CD14-positive monocyte (primary cell): ENCODE data around the gene BAIAP2L2. TPM values are rescaled to one million over a fixed set of nuclear protein-coding genes. Genes with fewer than 3 reads are reported as not detected.
A peak's percentile ranks its signal among the peaks of the same experiment; 100 is the strongest.
"Not testable (repeated sequence)": the region's sequence is repeated elsewhere in the genome, so short reads cannot be mapped to it uniquely, and the experiment has no call there.

Experiments
- DNase-seq, 3 donors: peaks; one replicate each; pipeline ENCODE4 v3.0.0-alpha.2; 2011 to 2022
- H2AFZ ChIP-seq: 2 replicates; pipeline ENCODE4 v1.6.0; 2012; ENCODE audit warnings: mild to moderate bottlenecking, low read depth, low read length, inconsistent platforms; ENCODE audit not compliant: insufficient read depth, poor library complexity, severe bottlenecking
- H3K27ac ChIP-seq, 2 donors: 1 replicate in 1 of 2; 2 replicates in 1 of 2; pipeline ENCODE4 v1.5.1; 2012 to 2013; ENCODE audit warnings: low read length in 2 of 2, control low read depth in 1 of 2, inconsistent platforms in 1 of 2, low read depth in 1 of 2, mild to moderate bottlenecking in 1 of 2
- H3K27me3 ChIP-seq, 2 donors: one replicate each; pipeline versions ENCODE4 v1.6.0 to v1.6.1; 2011 to 2013; ENCODE audit warnings: low read length in 2 of 2; ENCODE audit not compliant: control insufficient read depth in 2 of 2, insufficient read depth in 2 of 2
- H3K36me3 ChIP-seq, 2 donors: replicated peaks in 1 of 2; 1 replicate in 1 of 2; 2 replicates in 1 of 2; pipeline versions ENCODE4 v1.5.1 to v1.6.1; 2012 to 2013; ENCODE audit warnings: low read length in 2 of 2, control low read depth in 1 of 2, inconsistent platforms in 1 of 2, mild to moderate bottlenecking in 1 of 2; ENCODE audit not compliant: insufficient read depth in 2 of 2, control insufficient read depth in 1 of 2
- H3K4me1 ChIP-seq, 2 donors: 1 replicate in 1 of 2; 2 replicates in 1 of 2; pipeline versions ENCODE4 v1.5.1 to v1.6.1; 2012 to 2013; ENCODE audit warnings: low read length in 2 of 2, control low read depth in 1 of 2, inconsistent platforms in 1 of 2, mild to moderate bottlenecking in 1 of 2, moderate library complexity in 1 of 2; ENCODE audit not compliant: insufficient read depth in 2 of 2, control insufficient read depth in 1 of 2
- H3K4me2 ChIP-seq: replicated peaks from 2 replicates; pipeline ENCODE3; 2012; ENCODE audit warnings: low read length, moderate library complexity, mild to moderate bottlenecking; ENCODE audit not compliant: poor library complexity, severe bottlenecking; ENCODE audit errors: extremely low read depth
- H3K4me3 ChIP-seq, 3 experiments: fragments of 200-600 bp in 1 of 3; sonication (generic) in 1 of 3; replicated peaks in 1 of 3; 1 replicate in 2 of 3; 2 replicates in 1 of 3; pipeline ENCODE4 v1.5.1; 2011 to 2013; ENCODE audit warnings: low read length in 3 of 3, mild to moderate bottlenecking in 3 of 3, control low read depth in 2 of 3, low read depth in 2 of 3, inconsistent platforms in 1 of 3, moderate library complexity in 1 of 3
- H3K79me2 ChIP-seq: 2 replicates; pipeline ENCODE4 v1.6.0; 2012; ENCODE audit warnings: mild to moderate bottlenecking, control low read depth, inconsistent platforms, low read length, moderate library complexity; ENCODE audit not compliant: insufficient read depth
- H3K9ac ChIP-seq: 2 replicates; pipeline ENCODE4 v1.6.0; 2017; ENCODE audit warnings: low read length, mild to moderate bottlenecking; ENCODE audit not compliant: insufficient read depth, poor library complexity, severe bottlenecking
- H3K9me3 ChIP-seq, 2 donors: replicated peaks in 1 of 2; 1 replicate in 1 of 2; 2 replicates in 1 of 2; pipeline versions ENCODE4 v1.5.1 to v1.6.1; 2012 to 2013; ENCODE audit warnings: low read length in 2 of 2, control low read depth in 1 of 2; ENCODE audit not compliant: control insufficient read depth in 1 of 2, insufficient read depth in 1 of 2
- H4K20me1 ChIP-seq: 2 replicates; pipeline ENCODE4 v1.6.0; 2012; ENCODE audit warnings: mild to moderate bottlenecking, low read length, control low read depth, moderate library complexity; ENCODE audit not compliant: insufficient read depth
- H3K27ac Mint-ChIP-seq, 7 donors: one replicate each; pipeline ENCODE4 v1.8.0; 2020; ENCODE audit warnings: mild to moderate bottlenecking in 7 of 7, mixed read lengths in 7 of 7, moderate library complexity in 6 of 7, inconsistent platforms in 2 of 7
- H3K27me3 Mint-ChIP-seq, 3 donors: one replicate each; pipeline ENCODE4 v1.8.0; 2021 to 2022; ENCODE audit warnings: low read depth in 3 of 3, mild to moderate bottlenecking in 3 of 3, mixed read lengths in 3 of 3, moderate library complexity in 3 of 3, inconsistent platforms in 1 of 3
- H3K36me3 Mint-ChIP-seq, 2 donors: one replicate each; pipeline ENCODE4 v1.8.0; 2020; ENCODE audit warnings: mixed read lengths in 2 of 2, inconsistent platforms in 1 of 2, mild to moderate bottlenecking in 1 of 2
- H3K4me1 Mint-ChIP-seq: one replicate; pipeline ENCODE4 v1.8.0; 2020; ENCODE audit warnings: mild to moderate bottlenecking, mixed read lengths
- H3K4me3 Mint-ChIP-seq, 2 donors: one replicate each; pipeline ENCODE4 v1.8.0; 2020; ENCODE audit warnings: mild to moderate bottlenecking in 2 of 2, mixed read lengths in 2 of 2, moderate library complexity in 1 of 2
- H3K9me3 Mint-ChIP-seq, 7 donors: one replicate each; pipeline ENCODE4 v1.8.0; 2020 to 2022; ENCODE audit warnings: mixed read lengths in 7 of 7, mild to moderate bottlenecking in 6 of 7, moderate library complexity in 6 of 7, inconsistent platforms in 2 of 7
- CTCF ChIP-seq: fragments of 200-600 bp; IDR thresholded peaks from one replicate; pipeline ENCODE4 v1.8.0; 2022; ENCODE audit warnings: antibody characterized with exemption, mild to moderate bottlenecking
- WGBS: methylation state at CpG from one replicate; pipeline ENCODE4 v1.1.5; 2013; ENCODE audit warnings: missing lambda C conversion rate; ENCODE audit not compliant: insufficient coverage; 5-methylcytosine and 5-hydroxymethylcytosine counted together
- intact Hi-C, 2 donors: fragments of 100-400 bp; cut with micrococcal nuclease; formaldehyde crosslinking; loops; one replicate each; pipeline versions ENCODE4 v1.15.0 to v1.15.1; 2023
- polyA plus RNA-seq, 3 donors: library from polyadenylated mRNA; depleted of rRNA in 1 of 3; unstranded in 2 of 3; stranded (reverse) in 1 of 3; fragments of 300-500 nt in 2 of 3; fragments of >200 nt in 1 of 3; fragmentation: Illumina TruSeq in 2 of 3; gene quantifications; 1 replicate in 2 of 3; 2 replicates in 1 of 3; pipeline ENCODE4 v1.2.3, GENCODE V29; 2012 to 2021

Gene BAIAP2L2
- polyA plus RNA-seq, 3 donors, result 0.11 TPM; not detected in 2

- WGBS, result 68% methylated on average over 7 of the region's 11 CpGs
- Histone ChIP-seq H3K4me1 (peaks cover 6 to 18% of the 10 kb centered on the region in 2 donors), H2AFZ (no peak overlapping the region), H3K4me2 (peak overlapping the region; percentile 50), H3K27ac (no peak overlapping the region), H3K9me3 (no peaks in the 10 kb centered on the region), H4K20me1 (no peaks in the 10 kb centered on the region), H3K36me3 (peaks cover 0 to 2% of the 10 kb centered on the region in 2 donors), H3K9ac (no peak overlapping the region), H3K27me3 (peaks cover 9 to 41% of the 10 kb centered on the region in 2 donors), H3K79me2 (no peaks in the 10 kb centered on the region), H3K4me3 (no peak overlapping the region)
- intact Hi-C loops, result no loop called here
- no peak overlapping the region for H3K27ac Mint-ChIP-seq
- H3K9me3 Mint-ChIP-seq, result peaks cover 0 to 8% (median 0%) of the 10 kb centered on the region in 7 donors
- TF ChIP-seq CTCF, result no peak
- H3K4me1 Mint-ChIP-seq, result peaks cover 2% of the 10 kb centered on the region
- H3K36me3 Mint-ChIP-seq, result peaks cover 2 to 4% of the 10 kb centered on the region in 2 donors
- no peak for DNase-seq
- peak overlapping the region in 1 of 2 donors; percentile 62 for H3K4me3 Mint-ChIP-seq
- peaks cover 41 to 49% (median 41%) of the 10 kb centered on the region in 3 donors for H3K27me3 Mint-ChIP-seq
Observed at GRCh38 chr22:38080474-38080849, 30.0 kb downstream of the BAIAP2L2 start.

- H3K27me3 Mint-ChIP-seq, result peaks cover 38 to 49% (median 41%) of the 10 kb centered on the region in 3 donors
- Histone ChIP-seq H2AFZ (no peak overlapping the region), H3K9me3 (no peaks in the 10 kb centered on the region), H4K20me1 (no peaks in the 10 kb centered on the region), H3K4me1 (peaks cover 6 to 18% of the 10 kb centered on the region in 2 donors), H3K36me3 (peaks cover 4 to 5% of the 10 kb centered on the region in 2 donors), H3K4me2 (no peak overlapping the region), H3K9ac (no peak overlapping the region), H3K27me3 (peaks cover 9 to 41% of the 10 kb centered on the region in 2 donors), H3K79me2 (no peaks in the 10 kb centered on the region), H3K4me3 (no peak overlapping the region), H3K27ac (no peak overlapping the region)
- peaks cover 2% of the 10 kb centered on the region for H3K4me1 Mint-ChIP-seq
- intact Hi-C loops, result no loop called here
- H3K27ac Mint-ChIP-seq, result peak overlapping the region in 1 of 7 donors; percentile 85
- peaks cover 3 to 4% of the 10 kb centered on the region in 2 donors for H3K36me3 Mint-ChIP-seq
- 96% methylated on average over 6 of the region's 7 CpGs for WGBS
- H3K9me3 Mint-ChIP-seq, result peaks cover 0 to 8% (median 0%) of the 10 kb centered on the region in 7 donors
- H3K4me3 Mint-ChIP-seq, result peak overlapping the region in 1 of 2 donors; percentile 62
- DNase-seq, result no peak
- no peak for TF ChIP-seq CTCF
Observed at GRCh38 chr22:38079804-38080203, 30.7 kb downstream of the BAIAP2L2 start.

- H3K79me2 ChIP-seq, H3K4me3 Mint-ChIP-seq, H3K4me1 Mint-ChIP-seq, DNase-seq, H3K4me2 ChIP-seq, intact Hi-C loops, H3K27ac ChIP-seq, H4K20me1 ChIP-seq, H3K9ac ChIP-seq, H3K4me3 ChIP-seq, H2AFZ ChIP-seq, H3K36me3 Mint-ChIP-seq, H3K9me3 Mint-ChIP-seq, H3K9me3 ChIP-seq: not testable (repeated sequence)
- Histone ChIP-seq H3K4me1 (peaks cover 6 to 18% of the 10 kb centered on the region in 2 donors), H3K27me3 (peaks cover 9 to 41% of the 10 kb centered on the region in 2 donors), H3K36me3 (peaks cover 8 to 10% of the 10 kb centered on the region in 2 donors)
- H3K27me3 Mint-ChIP-seq, result peaks cover 34 to 49% (median 36%) of the 10 kb centered on the region in 3 donors
- H3K27ac Mint-ChIP-seq, result peak overlapping the region in 1 of 7 donors; percentile 85
- 100% methylated on average over 1 of the region's 2 CpGs for WGBS
Observed at GRCh38 chr22:38079208-38079607, 31.3 kb downstream of the BAIAP2L2 start.
